IMR-90 (cell line): Measurements from ENCODE around the gene MPST. TPM values are rescaled to one million over a fixed set of nuclear protein-coding genes. Genes with fewer than 3 reads are reported as not detected.

Experiments
- ATAC-seq: fragments of 200-7000 bp; cut with Tn5 transposase; 2 replicates; pipeline ENCODE4 v1.9.1; 2020; ENCODE audit warnings: low read depth, mild to moderate bottlenecking, moderate library complexity
- BruUV-seq: library from RNA; stranded (reverse); fragments of 400-500 nt; replicated peaks from 2 replicates; lab custom pipeline; 2021; lab: Mats Ljungman, UMichigan
- CTCF ChIA-PET: fragments of 300-600 bp; formaldehyde crosslinking; extraction: SDS; loops from one replicate; lab custom pipeline; 2021; ENCODE audit warnings: antibody characterized with exemption; lab: Yijun Ruan, JAX
- POLR2A ChIA-PET: fragments of 300-600 bp; sonication (Branson Sonifier 250); formaldehyde crosslinking; loops from one replicate; lab custom pipeline; 2022; ENCODE audit warnings: antibody characterized with exemption; ENCODE audit not compliant: unreplicated experiment; lab: Charles Lee
- DNase-seq: peaks from one replicate; pipeline ENCODE4 v3.0.0; 2013
- H2AFZ ChIP-seq: replicated peaks from 2 replicates; pipeline ENCODE3; 2013; ENCODE audit warnings: low read length, mild to moderate bottlenecking; ENCODE audit not compliant: poor library complexity
- H2AK5ac ChIP-seq: 2 replicates; pipeline ENCODE4 v1.6.1; 2013; ENCODE audit warnings: low read depth, low read length, inconsistent platforms
- H2AK9ac ChIP-seq: replicated peaks from 2 replicates; pipeline ENCODE3; 2013; ENCODE audit warnings: mild to moderate bottlenecking, low read depth, low read length, moderate library complexity; ENCODE audit not compliant: poor library complexity
- H2BK120ac ChIP-seq: 2 replicates; pipeline ENCODE4 v1.6.1; 2013; ENCODE audit warnings: low read depth, low read length, inconsistent platforms
- H2BK15ac ChIP-seq: 3 replicates; pipeline ENCODE4 v1.6.1; 2013; ENCODE audit warnings: low read depth, low read length, inconsistent platforms
- H2BK20ac ChIP-seq: 2 replicates; pipeline ENCODE4 v1.6.1; 2013; ENCODE audit warnings: low read depth, mild to moderate bottlenecking, inconsistent platforms, low read length, moderate library complexity
- H2BK5ac ChIP-seq: 2 replicates; pipeline ENCODE4 v1.6.1; 2013; ENCODE audit warnings: mild to moderate bottlenecking, low read depth, low read length, inconsistent platforms; ENCODE audit not compliant: poor library complexity, severe bottlenecking
- H3K14ac ChIP-seq: replicated peaks from 2 replicates; pipeline ENCODE4 v1.6.1; 2013; ENCODE audit warnings: low read depth, low read length, inconsistent platforms
- H3K18ac ChIP-seq: 2 replicates; pipeline ENCODE4 v1.6.1; 2013; ENCODE audit warnings: low read depth, low read length, control low read depth
- H3K23ac ChIP-seq: 2 replicates; pipeline ENCODE4 v1.6.1; 2013; ENCODE audit warnings: low read depth, low read length, inconsistent platforms
- H3K27ac ChIP-seq: 2 replicates; pipeline ENCODE4 v1.5.1; 2013; ENCODE audit warnings: mild to moderate bottlenecking, control low read depth, low read length; ENCODE audit not compliant: insufficient read depth
- H3K27me3 ChIP-seq: 2 replicates; pipeline ENCODE4 v1.6.1; 2013; ENCODE audit warnings: low read length; ENCODE audit not compliant: control insufficient read depth, insufficient read depth
- H3K36me3 ChIP-seq: 2 replicates; pipeline ENCODE4 v1.6.1; 2013; ENCODE audit warnings: low read length, mixed read lengths; ENCODE audit not compliant: control insufficient read depth, insufficient read depth
- H3K4ac ChIP-seq: 2 replicates; pipeline ENCODE4 v1.6.1; 2013; ENCODE audit warnings: low read depth, low read length, inconsistent platforms
- H3K4me1 ChIP-seq: 2 replicates; pipeline ENCODE4 v1.6.1; 2013; ENCODE audit warnings: low read length, mixed read lengths; ENCODE audit not compliant: control insufficient read depth, insufficient read depth
- H3K4me2 ChIP-seq: 2 replicates; pipeline ENCODE4 v1.6.1; 2013; ENCODE audit warnings: low read depth, mild to moderate bottlenecking, control low read depth, low read length, moderate library complexity
- H3K4me3 ChIP-seq: 2 replicates; pipeline ENCODE4 v1.5.1; 2013; ENCODE audit warnings: low read depth, mild to moderate bottlenecking, control low read depth, low read length, moderate library complexity; ENCODE audit not compliant: insufficient read depth
- H3K56ac ChIP-seq: 2 replicates; pipeline ENCODE4 v1.6.1; 2013; ENCODE audit warnings: low read length, inconsistent platforms; ENCODE audit not compliant: insufficient read depth; ENCODE audit errors: extremely low read depth
- H3K79me1 ChIP-seq, 2 experiments: 2 replicates each; pipeline ENCODE4 v1.6.1; 2013; ENCODE audit warnings: low read length in 2 of 2, inconsistent platforms in 1 of 2, low read depth in 1 of 2
- H3K9ac ChIP-seq: 2 replicates; pipeline ENCODE4 v1.6.1; 2013; ENCODE audit warnings: low read depth, low read length, control low read depth
- H3K9me1 ChIP-seq: 2 replicates; pipeline ENCODE4 v1.6.1; 2013; ENCODE audit warnings: low read length, inconsistent platforms; ENCODE audit not compliant: insufficient read depth
- H3K9me3 ChIP-seq: 2 replicates; pipeline ENCODE4 v1.6.1; 2013; ENCODE audit warnings: low read length; ENCODE audit not compliant: control insufficient read depth, insufficient read depth
- H4K20me1 ChIP-seq: 2 replicates; pipeline ENCODE4 v1.6.1; 2013; ENCODE audit warnings: low read length, inconsistent platforms; ENCODE audit not compliant: insufficient read depth
- H4K5ac ChIP-seq: 2 replicates; pipeline ENCODE4 v1.6.1; 2013; ENCODE audit warnings: mild to moderate bottlenecking, low read depth, low read length, control low read depth
- H4K8ac ChIP-seq, 2 experiments: 2 replicates each; pipeline ENCODE4 v1.6.1; 2013; ENCODE audit warnings: low read depth in 2 of 2, low read length in 2 of 2, control low read depth in 1 of 2, inconsistent platforms in 1 of 2
- H4K91ac ChIP-seq: 2 replicates; pipeline ENCODE4 v1.6.1; 2013; ENCODE audit warnings: low read depth, low read length, inconsistent platforms; ENCODE audit not compliant: insufficient read depth
- BHLHE40 ChIP-seq: fragments of 150-350 bp; IDR thresholded peaks from 2 replicates; pipeline ENCODE4 v1.6.1; 2016; ENCODE audit warnings: mild to moderate bottlenecking, low read depth, low read length
- CEBPB ChIP-seq: IDR thresholded peaks from 2 replicates; pipeline ENCODE4 v1.6.1; 2012; ENCODE audit warnings: low read depth, low read length, improper control_type of control experiment
- CHD1 ChIP-seq: IDR thresholded peaks from 2 replicates; pipeline ENCODE4 v1.6.1; 2012; ENCODE audit warnings: low read depth, low read length, improper control_type of control experiment
- CTCF ChIP-seq: conservative IDR thresholded peaks from 2 replicates; pipeline ENCODE4 v1.5.1; 2012; ENCODE audit warnings: mild to moderate bottlenecking, low read depth, low read length, improper control_type of control experiment
- FOS ChIP-seq: fragments of 150-350 bp; IDR thresholded peaks from 2 replicates; pipeline ENCODE4 v1.6.1; 2016; ENCODE audit warnings: low read depth, low read length
- MAFK ChIP-seq: IDR thresholded peaks from 2 replicates; pipeline ENCODE4 v1.6.1; 2012; ENCODE audit warnings: low read depth, low read length, improper control_type of control experiment
- MAZ ChIP-seq: IDR thresholded peaks from 2 replicates; pipeline ENCODE4 v1.6.1; 2012; ENCODE audit warnings: low read depth, mild to moderate bottlenecking, low read length, improper control_type of control experiment, moderate library complexity, borderline replicate concordance
- MXI1 ChIP-seq: IDR thresholded peaks from 2 replicates; pipeline ENCODE4 v1.6.1; 2012; ENCODE audit warnings: low read depth, mild to moderate bottlenecking, low read length, moderate library complexity, borderline replicate concordance
- NFE2L2 ChIP-seq: fragments of 150-350 bp; IDR thresholded peaks from 2 replicates; pipeline ENCODE4 v1.6.1; 2016; ENCODE audit warnings: low read depth, mild to moderate bottlenecking, low read length
- POLR2A ChIP-seq: IDR thresholded peaks from 2 replicates; pipeline ENCODE4 v1.6.1; 2012; ENCODE audit warnings: mild to moderate bottlenecking, low read depth, low read length
- RAD21 ChIP-seq: IDR thresholded peaks from 2 replicates; pipeline ENCODE4 v1.6.1; 2012; ENCODE audit warnings: low read length, improper control_type of control experiment
- RCOR1 ChIP-seq: IDR thresholded peaks from 2 replicates; pipeline ENCODE4 v1.6.1; 2012; ENCODE audit warnings: mild to moderate bottlenecking, low read length, improper control_type of control experiment; ENCODE audit not compliant: insufficient replicate concordance
- RFX5 ChIP-seq: IDR thresholded peaks from 2 replicates; pipeline ENCODE4 v1.8.0; 2012; ENCODE audit warnings: low read depth, mild to moderate bottlenecking, low read length, moderate library complexity
- SMC3 ChIP-seq: fragments of 150-350 bp; IDR thresholded peaks from 2 replicates; pipeline ENCODE4 v1.6.1; 2016; ENCODE audit warnings: low read depth, mild to moderate bottlenecking, antibody characterized with exemption, low read length, moderate library complexity
- WGBS, 2 experiments: methylation state at CpG; one replicate each; pipeline versions ENCODE4 v1.1.5 to v1.1.7; 2013; ENCODE audit warnings: missing lambda C conversion rate in 2 of 2; ENCODE audit not compliant: insufficient read length in 1 of 2; ENCODE audit errors: extremely low coverage in 2 of 2; 5-methylcytosine and 5-hydroxymethylcytosine counted together
- dilution Hi-C: fragments of 300-500 bp; cut with HindIII; formaldehyde crosslinking; loops from one replicate; pipeline ENCODE4 v1.14.3; 2018; ENCODE audit warnings: low sequenced_read_pairs; ENCODE audit not compliant: unreplicated experiment
- in situ Hi-C: fragments of 300-500 bp; cut with MboI; formaldehyde crosslinking; loops from 3 replicates; pipeline ENCODE4 v1.14.3; 2019; ENCODE audit warnings: low sequenced_read_pairs, inconsistent platforms, mixed read lengths
- intact Hi-C: fragments of 100-400 bp; cut with micrococcal nuclease; formaldehyde crosslinking; loops from 2 replicates; pipeline ENCODE4 v1.10.0; 2022
- polyA plus RNA-seq, 3 experiments: library from polyadenylated mRNA; depleted of rRNA; stranded (reverse); fragments of >200 nt; gene quantifications; 2 replicates each; pipeline ENCODE4 v1.2.3, GENCODE V29; 2012; ENCODE audit warnings: low replicate concordance in 1 of 3
- total RNA-seq: library from RNA; depleted of rRNA; stranded (reverse); fragments of >200 nt; gene quantifications from 2 replicates; pipeline ENCODE4 v1.2.3, GENCODE V29; 2012
- TF ChIP-seq, protein P1 (sequence below): fragments of 150-350 bp; IDR thresholded peaks from 2 replicates; pipeline ENCODE4 v1.6.1; 2016; ENCODE audit warnings: low read depth, mild to moderate bottlenecking, low read length, moderate library complexity, borderline replicate concordance
- TF ChIP-seq, protein P2 (sequence below): fragments of 150-350 bp; IDR thresholded peaks from 2 replicates; pipeline ENCODE4 v1.6.1; 2017; ENCODE audit warnings: mild to moderate bottlenecking, antibody characterized with exemption, low read length, low read depth

Gene MPST
- total and polyA plus RNA-seq, 2 of the 4 experiments (the other 2 are of a cell fraction) = 19.2 to 43.0 TPM

DNA sequence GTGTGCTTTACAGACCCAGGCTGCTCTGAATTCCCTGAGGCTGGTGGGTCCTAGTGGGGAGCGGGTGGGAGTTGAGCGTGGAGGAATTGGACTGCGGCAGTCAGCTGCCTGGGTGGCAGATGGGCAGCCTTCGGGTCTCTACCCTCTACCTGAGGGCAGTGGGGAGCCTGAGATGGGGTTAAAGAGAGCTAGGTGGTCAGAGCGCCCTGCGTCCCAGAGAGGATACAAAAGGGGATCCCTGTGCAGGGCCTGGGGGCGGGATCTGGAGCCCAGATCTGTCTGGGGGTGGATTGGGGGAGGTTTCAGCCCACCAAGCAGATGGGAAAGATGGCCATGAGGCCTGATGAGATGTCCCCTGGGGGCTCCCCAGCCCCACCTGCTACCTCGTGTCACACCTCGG is 50.2 kb downstream of the MPST start:
- no peak overlapping the region for H3K27ac ChIP-seq
- no peak overlapping the region for H3K14ac ChIP-seq
- no peak overlapping the region for H2AFZ ChIP-seq
- H4K5ac ChIP-seq = no peak overlapping the region
- H2BK120ac ChIP-seq = no peak overlapping the region
- no peak overlapping the region for H4K91ac ChIP-seq
- intact Hi-C loops (no loop called here), dilution Hi-C loops (no loop called here), in situ Hi-C loops (no loop called here)
- H3K36me3 ChIP-seq = no peaks in the 10 kb centered on the region
- no peak overlapping the region for H2AK5ac ChIP-seq
- no peaks in the 10 kb centered on the region for H4K20me1 ChIP-seq
- no peak overlapping the region for H4K8ac ChIP-seq
- H2BK5ac ChIP-seq = no peak overlapping the region
- H3K4me2 ChIP-seq = no peak overlapping the region
- no peak overlapping the region for H3K56ac ChIP-seq
- no peak overlapping the region for H3K9ac ChIP-seq
- H2BK15ac ChIP-seq = no peak overlapping the region
- TF ChIP-seq CEBPB (no peak), CHD1 (no peak), MXI1 (no peak), MAZ (no peak), SMC3 (no peak), NFE2L2 (no peak), POLR2A (no peak), RFX5 (no peak), RCOR1 (no peak), RAD21 (no peak), FOS (no peak), CTCF (no peak), MAFK (no peak), BHLHE40 (no peak)
- TF ChIP-seq, protein P1, sequence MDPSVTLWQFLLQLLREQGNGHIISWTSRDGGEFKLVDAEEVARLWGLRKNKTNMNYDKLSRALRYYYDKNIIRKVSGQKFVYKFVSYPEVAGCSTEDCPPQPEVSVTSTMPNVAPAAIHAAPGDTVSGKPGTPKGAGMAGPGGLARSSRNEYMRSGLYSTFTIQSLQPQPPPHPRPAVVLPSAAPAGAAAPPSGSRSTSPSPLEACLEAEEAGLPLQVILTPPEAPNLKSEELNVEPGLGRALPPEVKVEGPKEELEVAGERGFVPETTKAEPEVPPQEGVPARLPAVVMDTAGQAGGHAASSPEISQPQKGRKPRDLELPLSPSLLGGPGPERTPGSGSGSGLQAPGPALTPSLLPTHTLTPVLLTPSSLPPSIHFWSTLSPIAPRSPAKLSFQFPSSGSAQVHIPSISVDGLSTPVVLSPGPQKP = no peak
- TF ChIP-seq, protein P2, sequence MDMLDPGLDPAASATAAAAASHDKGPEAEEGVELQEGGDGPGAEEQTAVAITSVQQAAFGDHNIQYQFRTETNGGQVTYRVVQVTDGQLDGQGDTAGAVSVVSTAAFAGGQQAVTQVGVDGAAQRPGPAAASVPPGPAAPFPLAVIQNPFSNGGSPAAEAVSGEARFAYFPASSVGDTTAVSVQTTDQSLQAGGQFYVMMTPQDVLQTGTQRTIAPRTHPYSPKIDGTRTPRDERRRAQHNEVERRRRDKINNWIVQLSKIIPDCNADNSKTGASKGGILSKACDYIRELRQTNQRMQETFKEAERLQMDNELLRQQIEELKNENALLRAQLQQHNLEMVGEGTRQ = no peak
- DNase-seq (no peak), ATAC-seq (no peak)
- H3K23ac ChIP-seq = no peak overlapping the region
- no peak overlapping the region for H3K18ac ChIP-seq
- H3K79me1 ChIP-seq = no peaks in the 10 kb centered on the region
- CTCF ChIA-PET = no interaction called here
- no peaks in the 10 kb centered on the region for H3K9me1 ChIP-seq
- no CpG with 5 or more reads among the region's 9 CpGs for WGBS, 2 experiments
- H3K27me3 ChIP-seq = peaks cover 35% of the 10 kb centered on the region
- no peak overlapping the region for H2BK20ac ChIP-seq
- H2AK9ac ChIP-seq = no peak overlapping the region
- POLR2A ChIA-PET = no interaction called here
- H3K4ac ChIP-seq = no peak overlapping the region
- no peak overlapping the region for H3K4me3 ChIP-seq
- no peaks in the 10 kb centered on the region for H3K9me3 ChIP-seq
- H3K4me1 ChIP-seq = no peaks in the 10 kb centered on the region
- no TSS peak for BruUV-seq
